BLaER1 treated with 17β-estradiol and CSF1 and Interleukin-3, amounts not matched to agents 10 nM and 100 nM (cell line): ENCODE data around the gene ZC3H13.

Experiments
- H3K27ac ChIP-seq, 11 experiments: shearing (Covaris generic); formaldehyde crosslinking; 2 replicates each; pipeline ENCODE4 v1.8.1; 2022
- H3K27me3 ChIP-seq, 11 experiments: shearing (Covaris generic); formaldehyde crosslinking; 2 replicates each; pipeline ENCODE4 v1.8.1; 2022
- H3K36me3 ChIP-seq, 11 experiments: shearing (Covaris generic); formaldehyde crosslinking; 2 replicates each; pipeline ENCODE4 v1.8.1; 2022
- H3K4me1 ChIP-seq, 10 experiments: shearing (Covaris generic); formaldehyde crosslinking; 2 replicates each; pipeline ENCODE4 v1.8.1; 2022
- H3K4me2 ChIP-seq, 11 experiments: shearing (Covaris generic); formaldehyde crosslinking; 2 replicates each; pipeline ENCODE4 v1.8.1; 2022
- H3K4me3 ChIP-seq, 10 experiments: shearing (Covaris generic); formaldehyde crosslinking; 2 replicates each; pipeline ENCODE4 v1.8.1; 2022
- H3K9ac ChIP-seq, 11 experiments: shearing (Covaris generic); formaldehyde crosslinking; 2 replicates each; pipeline ENCODE4 v1.8.1; 2022
- H3K9me3 ChIP-seq, 11 experiments: shearing (Covaris generic); formaldehyde crosslinking; replicated peaks in 1 of 11; 2 replicates each; pipeline ENCODE4 v1.8.1; 2022
- H4K20me1 ChIP-seq, 11 experiments: shearing (Covaris generic); formaldehyde crosslinking; 2 replicates each; pipeline ENCODE4 v1.8.1; 2022
- Cebpa-rat ChIP-seq, 11 experiments: shearing (Covaris generic); IDR thresholded peaks; 2 replicates each; pipeline ENCODE4 v1.8.1; 2022

ZC3H13 gene

GRCh38 chr13:45975337-45975736, 77.2 kb downstream of the ZC3H13 start:
- Histone ChIP-seq H3K9me3 (no peaks in the 10 kb centered on the region), H3K4me1 (no peaks in the 10 kb centered on the region), H3K36me3 (peaks cover 88 to 99% (median 95%) of the 10 kb centered on the region in 11 experiments), H3K4me2 (no peak overlapping the region), H3K27ac (no peak overlapping the region), H3K4me3 (no peak overlapping the region), H3K9ac (no peak overlapping the region), H4K20me1 (no peaks in the 10 kb centered on the region; a peak in 2 of 22 replicates), H3K27me3 (no peaks in the 10 kb centered on the region)
- TF ChIP-seq Cebpa-rat (IDR thresholded peaks at IDR 0.05), result no peak

- Histone ChIP-seq H3K27me3 (no peaks in the 10 kb centered on the region), H4K20me1 (no peaks in the 10 kb centered on the region; a peak in 2 of 22 replicates), H3K4me3 (no peak overlapping the region), H3K9me3 (no peaks in the 10 kb centered on the region), H3K4me2 (no peak overlapping the region), H3K27ac (no peak overlapping the region), H3K4me1 (no peaks in the 10 kb centered on the region), H3K36me3 (peaks cover 91 to 99% (median 97%) of the 10 kb centered on the region in 11 experiments), H3K9ac (no peak overlapping the region)
- no peak for TF ChIP-seq Cebpa-rat (IDR thresholded peaks at IDR 0.05)
Observed at GRCh38 chr13:45974500-45974899, 78.0 kb downstream of the ZC3H13 start.

- no peak for TF ChIP-seq Cebpa-rat (IDR thresholded peaks at IDR 0.05)
- Histone ChIP-seq H3K4me1 (no peaks in the 10 kb centered on the region), H3K9me3 (no peaks in the 10 kb centered on the region), H3K4me2 (no peak overlapping the region), H3K27ac (no peak overlapping the region), H4K20me1 (no peaks in the 10 kb centered on the region; a peak in 1 of 22 replicates), H3K27me3 (no peaks in the 10 kb centered on the region), H3K4me3 (no peak overlapping the region), H3K36me3 (peaks cover 86 to 98% (median 93%) of the 10 kb centered on the region in 11 experiments), H3K9ac (no peak overlapping the region)
Observed at GRCh38 chr13:45967589-45967988, 85.0 kb downstream of the ZC3H13 start.

GRCh38 chr13:45966715-45967114, 85.8 kb downstream of the ZC3H13 start:
- H4K20me1 ChIP-seq, result no peaks in the 10 kb centered on the region
- H3K27ac ChIP-seq, result no peak overlapping the region
- no peak overlapping the region for H3K4me2 ChIP-seq
- H3K4me1 ChIP-seq, result no peaks in the 10 kb centered on the region
- H3K4me3 ChIP-seq, result no peak overlapping the region
- TF ChIP-seq Cebpa-rat (IDR thresholded peaks at IDR 0.05), result no peak
- no peak overlapping the region for H3K9ac ChIP-seq
- H3K9me3 ChIP-seq, result no peaks in the 10 kb centered on the region
- no peaks in the 10 kb centered on the region for H3K27me3 ChIP-seq
- H3K36me3 ChIP-seq, result peaks cover 77 to 97% (median 92%) of the 10 kb centered on the region in 11 experiments

- no peaks in the 10 kb centered on the region for H3K9me3 ChIP-seq
- H3K4me2 ChIP-seq, result no peak overlapping the region
- H3K36me3 ChIP-seq, result peaks cover 70 to 94% (median 83%) of the 10 kb centered on the region in 11 experiments
- no peak overlapping the region for H3K27ac ChIP-seq
- peaks cover 0 to under 1% (median 0%) of the 10 kb centered on the region in 10 experiments; a peak in 2 of 20 replicates for H3K4me1 ChIP-seq
- no peaks in the 10 kb centered on the region for H3K27me3 ChIP-seq
- no peak overlapping the region for H3K9ac ChIP-seq
- TF ChIP-seq Cebpa-rat (IDR thresholded peaks at IDR 0.05), result no peak
- H4K20me1 ChIP-seq, result no peaks in the 10 kb centered on the region
- H3K4me3 ChIP-seq, result no peak overlapping the region
Observed at GRCh38 chr13:45961468-45961867, 91.1 kb downstream of the ZC3H13 start.

- peaks cover 0 to 40% (median 4%) of the 10 kb centered on the region in 10 experiments; a peak in 10 of 20 replicates for H3K4me1 ChIP-seq
- peak overlapping the region in 2 of 11 experiments; percentile 1 to 3; a peak in 2 of 22 replicates for H3K27ac ChIP-seq
- no peak for TF ChIP-seq Cebpa-rat (IDR thresholded peaks at IDR 0.05)
- H3K36me3 ChIP-seq, result peaks cover 39 to 74% (median 59%) of the 10 kb centered on the region in 11 experiments
- no peak overlapping the region for H3K4me3 ChIP-seq
- H3K27me3 ChIP-seq, result no peaks in the 10 kb centered on the region
- H4K20me1 ChIP-seq, result no peaks in the 10 kb centered on the region
- H3K4me2 ChIP-seq, result peak overlapping the region in 2 of 11 experiments; percentile 3 to 37; a peak in 2 of 22 replicates
- H3K9me3 ChIP-seq, result no peaks in the 10 kb centered on the region
- H3K9ac ChIP-seq, result no peak overlapping the region
Observed at GRCh38 chr13:45954836-45955800, 97.4 kb downstream of the ZC3H13 start.

- H3K27me3 ChIP-seq, result no peaks in the 10 kb centered on the region
- no peak overlapping the region for H3K27ac ChIP-seq
- H3K9me3 ChIP-seq, result no peaks in the 10 kb centered on the region
- no peaks in the 10 kb centered on the region for H4K20me1 ChIP-seq
- H3K36me3 ChIP-seq, result peaks cover 22 to 54% (median 42%) of the 10 kb centered on the region in 11 experiments
- no peak overlapping the region for H3K9ac ChIP-seq
- H3K4me1 ChIP-seq, result peaks cover 0 to 58% (median 4%) of the 10 kb centered on the region in 10 experiments; a peak in 10 of 20 replicates
- TF ChIP-seq Cebpa-rat (IDR thresholded peaks at IDR 0.05), result no peak
- no peak overlapping the region for H3K4me2 ChIP-seq
- no peak overlapping the region for H3K4me3 ChIP-seq
Observed at GRCh38 chr13:45953082-45953481, 99.5 kb downstream of the ZC3H13 start.

- H3K4me1 ChIP-seq, result peaks cover 0 to 63% (median 4%) of the 10 kb centered on the region in 10 experiments; a peak in 10 of 20 replicates
- no peaks in the 10 kb centered on the region for H4K20me1 ChIP-seq
- no peaks in the 10 kb centered on the region for H3K9me3 ChIP-seq
- no peak overlapping the region for H3K9ac ChIP-seq
- H3K4me3 ChIP-seq, result no peak overlapping the region
- peak overlapping the region in 4 of 11 experiments; percentile 57 to 91 (median 80); a peak in 7 of 22 replicates for H3K4me2 ChIP-seq
- H3K27me3 ChIP-seq, result no peaks in the 10 kb centered on the region
- peaks cover 9 to 40% (median 28%) of the 10 kb centered on the region in 11 experiments; a peak in 21 of 22 replicates for H3K36me3 ChIP-seq
- peak overlapping the region in 2 of 11 experiments; percentile 83 to 86; a peak in 5 of 22 replicates for H3K27ac ChIP-seq
- no peak for TF ChIP-seq Cebpa-rat (IDR thresholded peaks at IDR 0.05)
Observed at GRCh38 chr13:45951724-45952123, 100.8 kb downstream of the ZC3H13 start.

GRCh38 chr13:45951166-45951565, 101.4 kb downstream of the ZC3H13 start:
- peak overlapping the region in 5 of 11 experiments; percentile 20 to 91 (median 74); a peak in 9 of 22 replicates for H3K4me2 ChIP-seq
- TF ChIP-seq Cebpa-rat (IDR thresholded peaks at IDR 0.05), result no peak
- H3K36me3 ChIP-seq, result peaks cover 4 to 34% (median 23%) of the 10 kb centered on the region in 11 experiments; a peak in 20 of 22 replicates
- peaks cover 0 to 60% (median 4%) of the 10 kb centered on the region in 10 experiments; a peak in 10 of 20 replicates for H3K4me1 ChIP-seq
- peak overlapping the region in 5 of 11 experiments; percentile 35 to 86 (median 72); a peak in 10 of 22 replicates for H3K27ac ChIP-seq
- H3K27me3 ChIP-seq, result no peaks in the 10 kb centered on the region
- H3K9me3 ChIP-seq, result no peaks in the 10 kb centered on the region
- H3K4me3 ChIP-seq, result no peak overlapping the region
- H4K20me1 ChIP-seq, result no peaks in the 10 kb centered on the region
- peak overlapping the region in 3 of 11 experiments; percentile 45 to 71 (median 62); a peak in 4 of 22 replicates for H3K9ac ChIP-seq
